Embryonic facial prominence (tissue), 1 donor: Measurements from ENCODE around the gene IL15RA.
"Not testable (repeated sequence)": the region's sequence is repeated elsewhere in the genome, so short reads cannot be mapped to it uniquely, and the experiment has no call there.

ENCODE experiments used
- DNase-seq: peaks from one replicate; pipeline ENCODE4 v3.0.0-alpha.2; 2016; ENCODE audit errors: extremely low spot score

Gene IL15RA

DNA sequence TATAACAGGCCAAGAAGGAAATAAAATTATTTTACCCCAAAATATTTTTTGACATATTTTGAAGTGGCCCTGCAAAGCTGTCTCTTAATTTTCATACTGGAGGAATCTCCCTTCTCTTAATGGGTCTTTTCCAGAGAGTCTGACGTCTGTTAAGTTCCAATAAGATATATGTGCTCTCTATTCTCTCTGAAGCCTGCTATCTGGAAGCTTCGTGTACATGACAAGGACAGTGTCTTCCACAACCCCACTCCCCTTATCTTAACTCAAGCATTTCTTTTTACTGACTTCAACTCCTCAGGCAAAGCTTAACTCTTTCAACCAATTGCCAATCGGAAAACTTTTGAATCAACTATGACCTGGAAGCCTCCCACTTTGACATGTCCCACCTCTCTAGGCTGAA lies 29.2 kb upstream of the IL15RA start:
- no peak for DNase-seq

DNA sequence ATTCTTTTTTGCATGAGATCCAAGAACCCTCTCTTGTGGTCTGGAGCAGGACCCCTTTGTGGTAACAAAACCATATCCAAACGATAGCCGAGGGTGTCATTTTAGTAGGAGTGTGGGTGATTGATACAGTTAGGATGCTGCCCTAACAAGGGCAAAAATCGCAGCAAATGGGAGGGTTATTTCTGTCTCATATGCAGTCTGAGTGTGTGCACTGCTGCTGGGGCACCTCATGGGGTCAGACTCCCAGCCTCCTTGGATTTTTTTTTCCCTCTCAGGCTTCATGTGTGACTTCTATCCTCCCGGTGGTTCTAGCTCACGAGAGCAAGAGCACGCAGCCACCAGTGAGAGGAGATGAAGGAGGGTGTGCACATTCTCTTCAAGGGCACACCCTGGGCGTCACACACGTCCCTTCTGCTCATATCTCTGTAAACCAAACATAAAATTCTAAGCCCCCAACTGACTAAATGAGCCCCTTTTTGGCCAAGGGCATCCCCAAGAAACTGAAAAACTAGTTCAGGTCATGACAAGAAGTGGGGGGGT lies 28.6 kb upstream of the IL15RA start:
- DNase-seq = no peak

DNA sequence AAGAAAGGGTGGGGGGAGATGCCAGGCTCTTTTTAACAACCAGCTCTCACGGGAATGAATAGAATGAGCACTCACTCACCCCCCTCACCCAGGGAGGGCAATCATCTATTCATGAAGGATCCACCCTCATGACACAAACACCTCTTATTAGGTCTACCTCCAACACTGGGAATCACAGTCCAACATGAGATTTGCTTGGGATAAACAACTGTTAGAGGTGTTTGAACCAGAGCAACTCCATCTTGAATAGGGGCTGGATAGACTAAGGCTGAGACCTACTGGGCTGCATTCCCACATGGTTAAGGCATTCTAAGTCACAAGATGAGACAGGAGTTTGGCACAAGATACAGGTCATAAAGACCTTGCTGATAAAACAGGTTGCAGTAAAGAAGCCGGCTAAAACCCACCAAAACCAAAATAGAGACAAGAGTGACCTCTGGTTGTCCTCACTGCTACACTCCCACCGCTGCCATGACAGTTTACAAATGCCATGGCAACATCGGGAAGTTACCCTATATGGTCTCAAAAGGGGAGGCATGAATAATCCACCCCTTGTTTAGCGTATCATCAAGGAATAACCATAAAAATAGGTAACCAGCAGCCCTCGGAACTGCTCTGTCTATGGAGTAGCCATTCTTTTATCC lies 27.9 kb upstream of the IL15RA start:
- DNase-seq = not testable (repeated sequence)

DNA sequence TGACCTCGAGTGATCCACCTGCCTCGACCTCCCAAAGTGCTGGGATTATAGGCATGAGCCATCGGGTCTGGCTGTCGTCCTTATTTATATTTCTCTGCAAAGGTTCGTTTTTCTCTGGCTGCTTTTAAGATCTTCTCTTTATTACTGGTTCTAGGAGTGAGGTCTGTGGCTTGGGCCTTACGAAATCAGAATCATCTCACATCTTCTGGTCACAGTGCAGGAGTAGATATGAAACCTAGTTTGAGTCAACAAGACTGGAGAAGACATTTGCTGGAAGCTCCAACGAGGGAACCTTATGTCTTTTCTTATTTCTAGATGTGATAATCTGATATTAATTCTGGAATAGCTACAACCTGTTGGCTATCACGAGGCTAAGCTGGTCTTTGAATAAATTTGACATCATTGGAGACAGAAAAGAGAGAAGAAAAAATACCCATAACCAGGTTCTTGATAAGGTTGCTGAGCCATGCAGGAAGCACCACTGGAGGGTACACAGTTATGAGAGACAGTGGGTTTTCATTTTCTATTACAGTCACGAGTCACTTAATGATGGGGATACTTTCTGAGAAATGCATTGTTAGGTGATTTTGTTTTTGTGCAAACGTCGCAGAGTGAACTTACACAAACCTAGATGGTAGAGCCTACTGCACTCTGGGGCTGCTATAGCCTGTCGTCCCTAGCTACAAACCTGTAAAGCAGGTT lies 25.6 kb upstream of the IL15RA start:
- no peak for DNase-seq

DNA sequence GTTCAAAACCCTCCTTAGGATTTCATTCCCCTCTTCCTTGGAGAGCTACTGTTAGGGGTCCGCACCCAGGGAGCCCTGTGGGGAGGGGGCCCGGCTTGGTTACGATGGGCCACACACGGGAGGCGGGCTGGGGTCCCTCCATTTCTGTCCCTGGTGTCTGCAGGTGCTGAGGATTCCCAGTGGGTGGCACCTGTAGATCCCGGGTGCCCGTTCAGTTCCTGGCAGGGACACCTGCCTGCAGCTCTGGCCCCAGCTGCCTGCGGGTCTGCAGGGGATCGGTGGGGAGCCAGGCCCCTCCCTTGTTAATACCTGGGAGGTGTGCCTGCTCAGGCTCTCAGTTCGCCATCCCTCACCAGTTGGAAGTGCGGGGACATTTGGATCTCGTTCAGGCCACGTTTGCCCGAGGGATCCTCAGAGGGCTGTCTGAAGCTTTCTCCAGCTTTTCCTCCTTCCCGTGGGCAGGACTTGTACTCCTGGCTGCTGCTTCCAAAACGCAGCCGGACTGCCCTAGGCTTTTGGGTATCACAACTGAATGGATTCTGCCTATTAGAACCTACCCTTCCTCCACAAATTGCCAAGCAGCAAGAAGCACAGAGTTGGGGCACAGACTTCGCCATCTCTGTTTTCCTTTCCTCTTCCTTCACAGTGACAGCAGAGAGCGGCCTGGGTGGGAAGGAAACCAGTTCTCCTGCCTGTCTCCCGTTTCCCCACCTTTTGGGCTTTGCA lies 22.3 kb upstream of the IL15RA start:
- no peak for DNase-seq

DNA sequence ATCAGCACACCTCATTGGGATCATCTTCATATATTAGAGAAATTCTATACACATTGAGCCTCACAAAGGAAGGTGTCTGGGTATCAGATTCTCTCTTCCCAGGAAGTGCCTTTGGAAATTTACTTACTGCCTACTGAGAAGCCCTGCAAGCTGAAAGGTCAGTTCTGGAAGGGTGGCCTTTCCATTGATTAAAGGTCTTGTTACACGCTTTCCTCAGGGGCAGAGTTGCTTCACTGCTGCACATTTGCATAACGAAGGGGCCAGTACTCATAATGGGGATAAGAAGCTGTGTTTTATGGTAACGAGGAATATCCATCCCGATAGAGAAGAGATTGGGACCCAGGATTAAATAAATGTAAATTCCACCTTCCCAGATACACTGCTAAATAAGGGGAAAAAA lies 19.4 kb upstream of the IL15RA start:
- no peak for DNase-seq

DNA sequence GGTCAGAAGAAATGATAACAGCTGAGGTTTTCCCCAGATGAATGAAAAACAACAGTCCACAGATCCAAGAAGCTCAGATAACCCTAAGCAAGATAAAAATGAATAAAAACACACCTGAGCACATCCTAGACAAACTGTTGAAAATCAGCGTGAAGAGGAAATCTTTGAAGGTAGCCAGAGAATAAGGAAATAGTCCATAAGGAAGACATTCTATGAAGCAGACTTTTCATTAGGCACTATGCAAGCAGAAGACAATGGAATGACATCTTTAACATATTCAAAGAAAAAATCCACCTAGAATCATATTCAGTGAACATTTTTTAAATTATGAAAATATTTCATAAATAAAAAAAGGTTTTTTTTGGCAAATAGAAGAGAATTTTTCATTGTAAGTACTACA lies 15.1 kb upstream of the IL15RA start:
- no peak for DNase-seq

DNA sequence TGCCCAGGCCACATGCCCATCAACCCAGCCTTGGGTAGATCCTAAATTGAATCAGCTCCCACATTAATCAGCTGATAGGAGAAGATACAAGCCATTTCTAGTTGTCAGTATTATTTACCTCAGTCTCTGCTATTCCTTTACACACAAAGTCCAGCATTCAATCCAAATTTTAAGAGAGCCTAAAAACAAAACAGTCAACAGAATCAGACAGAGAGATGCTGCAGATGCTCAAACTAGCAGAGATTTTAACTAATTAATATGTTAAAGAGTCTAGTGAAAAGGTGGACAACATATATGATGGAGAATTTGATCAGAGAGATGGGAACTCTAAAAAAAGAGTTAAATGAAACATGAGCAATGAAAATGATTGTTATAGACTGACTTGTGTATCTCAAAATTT lies 14.4 kb upstream of the IL15RA start:
- DNase-seq = no peak

DNA sequence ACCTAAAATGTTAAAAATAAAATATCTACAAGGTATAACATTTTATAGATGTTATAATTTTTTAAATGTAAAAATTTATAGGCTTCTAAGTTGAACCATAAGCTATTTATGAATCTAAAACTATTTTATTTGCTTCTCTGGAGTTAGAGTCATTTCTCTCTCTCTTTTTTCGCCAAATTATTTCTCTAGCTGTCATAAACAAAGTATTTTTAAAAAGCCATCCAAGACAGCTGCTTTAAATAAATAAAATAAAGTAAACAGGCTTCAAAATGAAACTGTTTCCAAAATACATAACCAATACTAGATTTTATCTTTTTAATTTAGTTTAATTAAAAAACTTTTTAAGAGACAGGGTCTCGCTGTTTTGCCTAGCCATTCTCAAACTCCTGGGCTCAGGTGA lies 12.4 kb upstream of the IL15RA start:
- DNase-seq = no peak

DNA sequence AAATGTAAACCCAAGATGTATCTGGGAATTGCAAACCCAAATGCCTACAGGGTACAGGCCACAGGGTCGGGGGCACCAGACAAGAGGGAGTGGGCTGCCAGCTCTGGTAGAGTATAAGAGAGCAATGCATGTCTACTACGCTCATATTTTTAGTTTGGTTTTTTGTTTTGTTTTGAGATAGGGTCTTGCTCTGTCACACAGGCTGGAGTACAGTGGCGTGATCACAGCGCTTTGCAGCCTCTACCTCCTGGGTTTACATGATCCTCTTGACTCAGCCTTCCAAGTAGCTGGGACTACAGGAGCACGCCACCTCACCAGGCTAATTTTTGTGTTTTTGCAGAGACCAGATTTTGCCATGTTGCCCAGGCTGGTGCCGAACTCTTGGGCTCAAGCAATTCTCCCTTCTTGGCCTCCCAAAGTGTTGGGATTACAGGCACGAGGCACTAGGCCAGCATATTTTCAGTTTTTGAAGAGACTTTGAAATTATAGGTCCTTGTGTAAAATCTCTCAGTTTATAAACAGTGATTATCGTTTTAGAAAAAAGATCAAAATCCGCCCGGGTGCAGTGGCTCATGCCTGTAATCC lies 11.1 kb upstream of the IL15RA start:
- DNase-seq = no peak

DNA sequence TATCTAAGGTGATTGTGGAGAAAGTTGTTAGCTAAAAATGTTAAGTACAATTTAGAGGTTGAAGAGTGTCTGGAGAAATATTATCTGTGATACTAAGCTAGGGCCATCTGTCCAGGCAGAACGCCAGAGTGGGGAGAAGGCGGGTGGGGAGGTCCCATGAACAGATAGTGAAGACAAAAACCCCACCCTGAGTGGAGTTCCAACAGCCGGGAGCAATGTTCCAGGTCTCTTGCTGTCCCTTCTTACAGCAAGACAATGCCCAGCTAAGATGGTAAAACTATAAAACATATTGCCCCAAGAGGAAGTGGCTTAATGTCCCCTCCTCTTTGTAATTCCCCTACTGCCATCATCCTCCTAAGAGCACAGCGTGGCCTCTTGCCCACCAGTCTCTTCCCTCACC lies 10.4 kb upstream of the IL15RA start:
- DNase-seq = no peak

DNA sequence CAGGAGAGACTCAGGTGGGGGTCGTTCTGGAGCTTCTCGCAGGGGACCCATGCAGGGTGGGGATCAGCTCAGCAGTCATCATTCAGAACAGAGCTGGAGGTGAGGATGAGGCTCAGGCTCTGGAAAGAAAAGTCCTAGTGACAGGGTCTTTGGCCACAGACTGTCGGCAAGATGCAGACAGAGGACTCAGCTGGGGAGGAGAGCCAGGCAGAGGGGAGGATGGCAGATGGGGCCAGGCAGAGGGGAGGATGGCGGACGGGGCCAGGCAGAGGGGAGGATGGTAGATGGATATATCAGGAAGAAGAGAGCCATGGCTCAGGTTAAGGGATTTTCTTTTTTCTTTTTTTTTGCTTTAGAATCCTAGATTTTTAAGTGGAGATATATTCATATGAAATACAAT lies 7.7 kb upstream of the IL15RA start:
- no peak for DNase-seq

DNA sequence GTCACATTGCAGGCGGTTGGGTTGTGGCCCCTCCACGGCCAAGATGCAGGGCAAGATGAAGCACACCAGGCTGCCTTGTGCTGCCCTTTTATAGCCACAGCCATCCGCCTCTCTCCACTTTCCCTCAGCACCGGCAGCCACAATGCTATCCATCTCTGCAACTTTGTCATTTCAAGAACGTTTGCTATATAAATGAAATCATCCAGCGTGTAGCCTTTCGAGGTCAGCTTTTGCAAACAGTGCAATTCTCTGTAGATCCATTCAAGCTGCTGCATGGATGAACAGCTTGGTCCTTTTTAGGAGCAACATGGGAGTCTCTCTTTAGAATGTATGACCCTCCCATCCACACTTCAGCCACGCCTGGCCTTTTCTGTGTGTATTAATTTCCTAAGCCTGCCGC lies 6.4 kb upstream of the IL15RA start:
- DNase-seq = no peak

DNA sequence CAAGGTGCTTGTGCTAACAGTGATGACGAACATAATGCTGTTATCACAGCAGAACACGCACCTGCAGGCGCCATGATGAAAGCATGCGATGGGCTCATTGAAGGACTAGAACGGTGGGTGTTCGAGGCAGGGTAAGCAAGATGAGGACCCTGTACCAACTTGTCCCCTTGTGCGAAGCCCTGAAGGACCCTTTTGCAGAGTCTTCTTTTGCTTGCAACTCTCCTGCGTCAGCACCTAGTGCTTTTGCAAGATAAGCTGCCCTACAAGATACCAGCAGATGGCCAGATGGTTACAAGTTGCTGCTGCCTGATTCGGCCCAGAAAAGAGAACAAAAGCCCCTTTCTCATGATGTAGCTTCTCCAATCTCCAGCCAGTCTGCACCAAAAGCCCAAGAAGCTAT lies 4.2 kb upstream of the IL15RA start:
- no peak for DNase-seq

DNA sequence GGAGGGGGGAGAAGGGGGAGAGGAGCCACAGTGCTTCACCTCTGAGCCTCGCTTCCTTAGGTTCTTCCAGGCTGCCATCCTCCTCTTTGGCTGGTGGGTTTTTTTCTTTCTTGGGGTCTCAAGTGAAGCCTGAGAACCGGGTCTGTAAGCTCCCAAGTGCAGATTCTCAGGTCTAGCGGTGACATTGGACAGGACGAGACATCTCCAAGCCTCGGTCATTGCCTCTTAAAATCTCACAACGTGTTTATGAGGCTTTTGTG lies 817 bp upstream of the IL15RA start:
- DNase-seq = no peak

DNA sequence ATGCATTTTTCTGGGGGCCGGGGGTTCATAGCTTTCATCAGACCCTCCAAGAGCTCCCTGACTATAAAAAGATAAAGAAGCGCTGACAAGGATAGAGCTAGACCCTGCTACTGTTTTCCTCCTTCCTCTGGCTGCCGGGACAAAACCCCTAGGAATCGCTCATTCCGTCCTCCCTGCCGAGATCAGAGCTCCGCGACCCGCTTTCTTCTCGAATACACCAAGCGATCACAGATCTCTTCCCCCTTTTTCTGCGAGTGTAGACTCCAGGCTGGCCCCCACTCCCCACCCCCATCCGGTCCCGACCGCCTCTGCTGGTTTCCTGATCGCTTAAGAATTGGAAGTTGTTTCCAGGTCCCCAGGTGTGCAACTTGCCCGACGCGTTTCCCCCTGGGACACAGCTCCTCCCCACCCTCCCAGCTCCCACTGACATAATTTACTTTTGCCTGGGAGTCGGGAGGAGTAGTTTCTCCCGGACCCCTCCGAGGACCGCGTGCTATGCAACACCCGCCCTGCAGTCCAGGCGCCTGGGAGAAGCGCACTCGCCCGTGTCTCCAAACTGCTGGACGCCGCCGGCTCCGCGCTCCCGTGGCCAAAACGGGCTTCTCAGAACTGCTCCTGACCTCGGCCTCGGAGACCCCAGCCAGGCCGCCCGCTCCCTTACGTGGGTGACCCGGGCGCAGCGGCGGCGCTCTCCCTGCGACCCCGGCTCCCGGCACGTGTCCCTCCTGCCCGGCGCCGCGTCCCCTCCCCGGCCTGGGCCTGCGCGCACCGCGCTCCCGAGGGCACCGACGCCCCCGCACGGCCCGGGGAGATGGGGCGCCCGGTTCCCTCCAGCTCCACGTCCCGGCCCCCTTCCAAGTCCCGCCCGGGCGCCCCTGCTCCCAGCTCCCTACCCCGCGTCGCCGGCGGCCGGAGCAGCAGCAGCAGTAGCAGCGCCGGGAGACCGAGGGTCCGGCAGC lies 552 bp downstream of the IL15RA start:
- no peak for DNase-seq

DNA sequence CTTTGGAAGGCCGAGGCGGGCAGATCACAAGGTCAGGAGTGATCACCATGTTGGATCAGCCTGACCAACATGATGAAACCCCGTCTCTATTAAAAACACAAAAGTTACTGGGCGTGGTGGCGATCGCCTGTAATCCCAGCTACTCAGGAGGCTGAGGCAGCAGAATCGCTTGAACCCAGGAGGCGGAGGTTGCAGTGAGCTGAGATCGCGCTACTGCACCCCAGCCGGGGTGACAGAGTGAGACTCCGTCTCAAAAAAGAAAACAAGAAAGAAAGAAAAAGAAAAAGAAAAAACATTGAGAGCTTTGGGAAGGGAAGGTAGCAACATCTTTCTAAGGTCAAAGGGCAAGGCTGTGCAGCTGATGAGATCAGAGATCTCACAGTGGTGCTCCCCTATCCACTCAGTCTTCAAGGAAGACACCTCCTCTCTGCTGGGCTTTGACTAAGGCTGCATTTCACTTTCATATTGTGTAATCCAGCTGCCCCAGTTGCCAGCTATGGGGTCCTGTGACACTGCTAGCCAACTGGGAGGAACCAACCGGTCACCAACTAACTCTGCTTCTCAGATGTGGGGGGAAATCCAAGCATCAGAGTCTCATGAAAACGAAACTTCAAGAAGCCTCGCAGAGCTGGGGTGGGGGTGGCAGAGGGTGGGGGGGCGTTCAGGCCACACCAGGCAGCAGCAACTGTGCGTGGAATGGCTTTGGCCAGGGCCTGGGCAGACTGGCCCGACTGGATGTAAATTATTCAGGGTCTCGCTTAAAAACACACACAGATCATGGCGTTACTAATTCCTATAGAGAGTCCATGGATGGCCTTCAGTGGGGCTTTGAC lies 1.5 kb downstream of the IL15RA start:
- DNase-seq = no peak

DNA sequence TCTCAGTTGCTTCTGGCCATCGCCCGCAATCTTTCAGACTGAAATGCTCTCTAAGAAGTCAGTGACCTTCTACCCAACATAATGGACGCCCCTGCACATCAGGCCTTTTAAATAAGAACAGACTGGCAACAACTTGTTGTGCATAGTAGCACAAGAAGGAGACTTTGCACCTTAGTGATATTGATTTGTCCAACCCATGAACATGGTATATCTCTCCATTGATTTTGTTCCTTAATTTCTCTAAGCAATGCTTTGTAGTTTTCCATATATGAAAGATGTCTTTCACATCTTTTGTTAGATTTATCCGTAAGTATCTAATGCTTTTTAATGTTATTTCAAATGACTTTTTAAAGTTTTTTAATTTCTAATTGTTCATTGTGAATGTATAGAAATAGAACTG lies 4.3 kb downstream of the IL15RA start:
- no peak for DNase-seq

DNA sequence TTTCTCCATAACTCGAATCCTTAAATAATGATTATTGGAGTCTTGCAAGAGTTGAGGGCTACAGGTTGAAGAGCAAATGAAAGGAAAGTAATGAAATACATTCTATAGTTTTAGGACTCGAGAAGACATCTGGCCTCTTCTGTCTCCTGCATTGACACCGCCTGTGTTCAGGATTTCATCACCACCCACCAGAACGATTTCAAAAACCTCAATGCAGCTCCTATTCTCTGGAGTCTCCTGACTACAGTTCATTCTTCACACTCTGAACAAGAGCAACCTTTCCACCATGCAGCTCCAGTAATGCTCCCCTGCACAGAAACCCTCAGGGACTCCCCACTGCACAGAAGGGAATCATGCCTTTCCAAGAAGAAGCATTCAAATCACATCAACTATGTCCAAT lies 5.5 kb downstream of the IL15RA start:
- DNase-seq = no peak

DNA sequence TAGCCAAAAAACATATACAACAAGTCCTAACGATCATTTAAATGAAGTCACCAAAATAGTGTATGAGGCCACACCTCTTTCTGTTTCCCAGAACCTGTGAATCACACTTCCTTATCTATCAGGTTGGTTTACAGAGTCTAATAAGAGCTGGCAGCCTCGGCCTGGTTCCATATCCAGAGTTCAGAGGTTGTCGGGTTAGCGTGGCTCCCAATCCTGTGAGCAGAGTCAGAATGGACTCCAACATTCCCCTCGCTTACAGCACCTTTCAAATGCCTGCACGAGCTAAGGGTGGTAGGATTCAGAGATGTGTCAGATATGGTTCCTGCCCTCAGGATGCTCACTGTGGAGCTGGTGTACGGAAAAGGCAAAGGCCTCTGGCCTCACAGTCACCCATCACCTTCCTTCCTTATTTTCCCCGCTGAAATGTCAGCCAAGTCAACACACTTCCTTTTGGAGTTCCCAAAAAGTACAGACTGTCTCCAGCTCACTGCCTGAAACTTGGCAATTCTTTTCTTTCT lies 6.0 kb downstream of the IL15RA start:
- DNase-seq = no peak

DNA sequence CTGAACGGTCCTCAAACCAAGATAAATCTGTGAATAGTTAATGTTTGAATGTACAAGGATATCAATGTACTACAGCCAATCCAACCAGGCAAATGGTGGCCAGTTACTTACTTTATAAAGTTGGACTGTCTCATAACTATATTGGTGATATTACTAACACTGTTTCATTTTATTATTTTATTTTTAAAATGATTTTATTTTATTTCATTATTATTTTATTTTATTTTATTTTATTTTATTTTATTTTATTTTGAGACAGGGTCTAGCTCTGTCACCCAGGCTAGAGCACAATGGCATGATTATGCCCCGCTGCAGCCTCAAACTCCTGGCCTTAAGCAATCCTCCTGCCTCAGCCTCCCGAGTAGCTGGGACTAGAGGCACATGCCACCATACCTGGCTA lies 6.8 kb downstream of the IL15RA start:
- DNase-seq = no peak
